ENCODE measurements around the gene KCNK16.
"Not testable (repeated sequence)": the region's sequence is repeated elsewhere in the genome, so short reads cannot be mapped to it uniquely, and the experiment has no call there.

KCNK16 gene

GRCh38 chr6:39309942-39310531, 12.5 kb downstream of the KCNK16 start:
- DNase-seq (ENCODE audit: low read depth, low spot score): peak; percentile 83

DNA sequence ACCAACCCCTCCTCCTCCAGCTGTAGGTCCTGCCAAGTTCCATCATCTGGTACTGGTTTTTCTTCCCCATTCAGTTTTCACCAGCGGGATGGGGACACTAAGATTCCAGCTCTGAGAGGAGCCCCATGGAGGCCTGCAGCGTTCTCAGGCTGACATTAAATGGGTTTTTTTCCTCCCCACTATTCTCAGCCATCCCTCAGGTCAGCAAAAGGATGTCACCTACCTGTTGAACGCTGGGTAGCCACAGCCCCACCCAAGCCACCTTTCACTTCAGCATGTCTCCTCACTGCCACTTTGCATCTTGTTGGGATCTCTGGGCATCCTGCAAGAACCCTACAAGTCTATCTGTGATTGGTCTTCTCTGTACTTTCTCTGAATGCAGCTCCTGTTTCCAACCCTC, 15.0 kb downstream of the KCNK16 start:
- no peak for DNase-seq (ENCODE audit: low read depth, low spot score)

- no peak for DNase-seq (ENCODE audit: low read depth, low spot score)
These were observed 17.6 kb downstream of the KCNK16 start for GRCh38 chr6:39304951-39305350.

- DNase-seq (ENCODE audit: low read depth, low spot score): no peak
These were observed 18.9 kb downstream of the KCNK16 start for GRCh38 chr6:39303425-39304153.

DNA sequence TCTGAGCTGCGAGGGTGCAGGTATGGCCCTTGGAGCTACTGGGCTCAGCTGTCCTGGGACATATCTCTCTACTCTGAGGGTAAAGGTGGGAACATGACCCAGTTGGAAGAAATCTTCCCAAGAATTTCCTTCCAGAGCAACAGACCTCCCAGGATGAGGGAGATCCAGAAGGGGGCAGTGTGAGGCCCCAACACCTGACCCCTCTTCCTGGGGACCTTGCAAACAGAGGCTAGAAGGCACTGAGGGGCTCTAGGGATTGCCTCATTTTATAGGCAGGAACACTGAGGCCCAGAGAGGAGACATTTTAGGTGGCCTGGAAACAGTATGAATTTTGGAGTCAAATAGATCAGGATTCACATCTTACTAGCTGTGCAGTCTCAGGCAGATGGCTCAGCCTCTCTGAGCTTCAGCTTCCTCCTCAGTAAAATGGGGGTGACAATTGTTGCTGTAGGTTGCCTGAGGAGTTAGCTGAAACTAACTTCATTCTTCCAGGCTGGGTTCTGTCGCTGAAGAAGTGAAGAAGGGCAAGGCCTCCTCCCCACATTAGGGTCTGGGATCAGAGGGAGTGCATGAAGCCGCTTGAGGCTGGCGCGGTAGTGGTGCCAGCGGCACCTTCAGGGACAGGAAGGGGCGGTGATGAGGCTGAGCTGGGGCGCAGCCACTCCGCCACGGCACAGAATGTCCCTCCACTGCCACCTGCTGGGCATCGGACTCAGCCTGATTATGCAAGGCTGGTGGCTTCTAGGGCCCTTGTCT, 19.7 kb downstream of the KCNK16 start:
- peak; percentile 81 for DNase-seq (ENCODE audit: low read depth, low spot score)

- DNase-seq (ENCODE audit: low read depth, low spot score): no peak
These were observed 20.5 kb downstream of the KCNK16 start for GRCh38 chr6:39302011-39302410.

GRCh38 chr6:39301606-39302005, 20.9 kb downstream of the KCNK16 start:
- no peak for DNase-seq (ENCODE audit: low read depth, low spot score)

DNA sequence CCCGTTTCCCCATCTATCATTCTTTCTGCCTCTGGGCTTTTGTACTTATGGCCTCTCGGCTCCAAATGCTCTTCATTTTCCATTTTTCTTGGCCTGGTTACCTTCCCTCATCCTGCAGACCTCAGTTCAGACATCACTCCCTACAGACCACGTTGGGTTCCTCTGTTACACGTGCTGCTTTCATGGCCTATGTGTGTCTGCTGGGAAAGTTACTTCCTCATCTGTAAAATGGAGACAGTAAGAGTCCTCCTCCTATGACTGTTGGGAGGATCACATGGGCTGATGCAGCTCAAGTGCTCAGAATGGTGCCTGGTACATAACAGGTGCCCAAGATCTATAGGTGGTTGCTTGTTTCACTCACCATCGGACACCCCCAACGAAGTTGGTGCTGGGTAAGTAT, 21.8 kb downstream of the KCNK16 start:
- DNase-seq (ENCODE audit: low read depth, low spot score): no peak

GRCh38 chr6:39298061-39298460, 24.4 kb downstream of the KCNK16 start:
- DNase-seq (ENCODE audit: low read depth, low spot score): no peak

DNA sequence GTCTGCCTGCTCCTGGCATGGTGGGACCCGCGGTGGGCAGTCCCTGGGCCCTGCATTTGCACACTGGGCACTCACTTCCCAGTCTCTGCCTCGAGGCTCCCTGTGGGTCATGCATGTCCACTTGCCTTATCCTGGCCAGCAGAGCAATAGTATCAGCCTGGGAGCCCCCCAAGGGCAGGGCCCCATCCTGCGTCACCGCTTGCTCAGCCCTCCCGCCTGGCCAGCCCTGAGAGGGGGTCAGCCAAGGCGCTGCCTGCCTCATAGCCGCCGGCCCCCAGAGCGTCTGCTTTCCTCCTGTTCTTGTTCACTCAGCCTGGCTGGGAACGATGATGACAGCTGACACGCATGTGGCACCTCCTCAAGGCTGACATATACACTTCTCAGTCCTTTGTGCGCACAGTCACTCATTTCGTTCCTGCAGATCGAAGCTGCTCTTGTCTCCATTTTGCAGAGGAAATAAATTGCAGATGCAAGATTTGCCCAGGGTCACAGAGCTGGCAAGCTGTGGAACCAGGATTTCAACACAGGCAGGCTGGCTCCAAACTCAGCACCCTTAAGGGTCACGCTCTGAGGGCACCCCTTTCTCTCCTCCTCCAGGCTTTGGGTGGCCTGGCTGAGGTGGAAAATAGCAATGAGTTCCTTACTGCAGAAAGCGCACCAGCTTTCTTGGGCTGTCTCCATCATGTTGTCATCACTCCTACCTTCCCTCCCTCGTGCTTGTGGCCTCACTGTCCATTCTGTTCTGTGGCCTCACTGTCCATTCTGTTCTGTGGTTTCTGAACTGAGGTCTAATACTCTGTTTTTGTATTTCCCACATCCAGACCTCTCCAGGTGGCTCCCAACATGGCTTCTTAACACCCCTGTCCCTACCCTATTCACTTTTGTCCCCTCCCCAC, 25.5 kb downstream of the KCNK16 start:
- DNase-seq (ENCODE audit: low read depth, low spot score): no peak

GRCh38 chr6:39295611-39296011, 26.9 kb downstream of the KCNK16 start:
- DNase-seq (ENCODE audit: low read depth, low spot score): no peak

GRCh38 chr6:39294899-39295298, 27.6 kb downstream of the KCNK16 start:
- no peak for DNase-seq (ENCODE audit: low read depth, low spot score)

GRCh38 chr6:39294133-39294532, 28.4 kb downstream of the KCNK16 start:
- no peak for DNase-seq (ENCODE audit: low read depth, low spot score)

DNA sequence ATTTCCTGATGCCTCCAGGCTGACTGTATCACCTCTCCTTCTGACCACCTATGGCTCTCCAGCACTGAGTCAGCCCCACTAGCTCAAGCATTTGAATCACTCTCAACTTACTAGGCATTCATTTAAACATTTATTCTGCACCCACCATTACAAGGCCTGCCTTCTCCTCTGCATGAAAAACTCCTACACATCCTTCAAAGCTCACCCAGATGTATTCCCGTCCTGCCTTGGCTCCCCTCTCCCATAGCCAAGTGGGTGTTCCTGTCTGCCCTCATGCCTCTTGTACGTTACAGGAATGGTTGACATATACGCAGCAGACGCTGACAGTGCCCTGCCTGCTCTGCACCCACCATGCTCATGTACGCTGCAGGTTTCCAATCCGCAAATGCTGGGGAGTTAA, 29.9 kb downstream of the KCNK16 start:
- DNase-seq (ENCODE audit: low read depth, low spot score): no peak

- DNase-seq (ENCODE audit: low read depth, low spot score): no peak
These were observed 33.0 kb downstream of the KCNK16 start for GRCh38 chr6:39289490-39289889.

DNA sequence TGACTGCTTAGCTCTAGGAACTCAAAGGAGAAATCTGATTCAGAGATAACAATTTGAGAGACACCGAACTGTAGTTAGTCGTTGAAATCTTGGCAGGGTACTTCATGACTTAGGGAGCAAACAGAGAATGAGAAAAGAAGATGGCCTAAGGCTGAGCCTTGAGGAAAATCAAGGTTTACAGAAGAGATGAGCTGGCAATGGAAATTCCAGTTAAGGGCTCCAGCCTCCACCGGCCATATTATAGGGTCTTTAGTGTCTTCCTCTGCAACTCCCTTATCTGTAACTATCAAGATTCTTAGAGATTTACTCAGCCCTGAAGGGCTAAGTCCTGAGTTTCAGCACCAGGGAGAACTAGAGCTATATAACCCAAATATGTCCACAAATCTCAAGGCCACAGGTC, 34.9 kb downstream of the KCNK16 start:
- DNase-seq (ENCODE audit: low read depth, low spot score): no peak

DNA sequence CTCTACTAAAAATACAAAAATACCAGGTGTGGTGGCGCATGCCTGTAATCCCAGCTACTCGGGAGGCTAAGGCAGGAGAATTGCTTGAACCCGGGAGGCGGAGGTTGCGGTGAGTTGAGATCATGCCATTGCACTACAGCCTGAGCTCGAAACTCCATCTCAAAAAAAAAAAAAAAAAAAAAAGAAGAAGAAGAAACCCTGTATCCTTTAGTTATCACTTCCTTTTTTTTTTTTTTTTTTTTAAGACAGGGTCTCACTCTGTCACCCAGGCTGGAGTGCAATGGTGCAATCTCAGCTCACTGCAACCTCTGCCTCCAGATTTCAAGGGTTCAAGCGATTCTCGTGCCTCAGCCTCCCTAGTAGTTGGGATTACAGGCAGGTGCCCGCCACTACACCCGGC, 35.9 kb downstream of the KCNK16 start:
- DNase-seq (ENCODE audit: low read depth, low spot score): not testable (repeated sequence)

DNA sequence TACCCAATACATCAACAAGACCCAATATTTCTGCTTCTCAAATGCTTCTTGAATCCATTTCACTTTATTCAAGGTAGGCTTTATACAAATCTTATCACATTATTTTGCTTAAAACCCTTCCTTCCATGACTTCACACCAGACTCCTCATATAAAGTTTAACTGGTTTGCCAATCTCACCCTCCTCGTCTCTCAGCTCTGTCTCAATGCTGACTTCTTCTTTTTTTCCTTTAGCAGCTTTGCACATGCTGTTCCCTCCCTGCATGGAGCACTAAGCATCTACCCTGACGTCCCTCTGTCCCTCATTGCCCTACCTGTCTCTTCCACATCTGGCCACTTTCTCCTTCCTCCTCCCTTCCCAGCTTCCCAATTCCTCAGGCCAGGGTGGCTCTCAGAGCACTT, 39.7 kb downstream of the KCNK16 start:
- no peak for DNase-seq (ENCODE audit: low read depth, low spot score)

GRCh38 chr6:39281312-39281980, 41.1 kb downstream of the KCNK16 start:
- no peak for DNase-seq (ENCODE audit: low read depth, low spot score)

- peak; percentile 11 for DNase-seq (ENCODE audit: low read depth, low spot score)
These were observed 42.2 kb downstream of the KCNK16 start for GRCh38 chr6:39280247-39280731.

DNA sequence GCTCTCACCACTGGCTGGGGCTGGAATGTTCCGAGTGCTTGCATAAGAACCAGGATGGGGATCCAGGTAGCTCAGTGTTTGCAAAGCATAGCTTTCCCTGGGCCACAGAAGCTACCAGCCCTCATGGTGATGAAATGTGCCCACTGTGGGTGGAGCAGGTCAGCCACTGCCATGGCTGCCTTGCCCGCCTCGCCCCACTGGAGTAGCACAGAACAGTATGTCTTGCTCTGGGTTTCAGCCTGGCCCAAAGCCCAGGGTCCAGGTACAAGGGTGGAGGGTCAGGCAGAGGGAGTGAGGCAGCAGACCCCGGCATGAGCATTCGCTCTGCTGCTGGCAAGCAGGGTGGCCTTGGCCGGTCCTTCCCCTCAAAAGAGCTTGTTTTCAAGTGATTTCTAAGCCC, 43.0 kb downstream of the KCNK16 start:
- no peak for DNase-seq (ENCODE audit: low read depth, low spot score)

Data from astrocyte of the hippocampus (primary cell).